RWPE1 (cell line): ENCODE data around the gene SKI.

Source experiments
- CTCF ChIA-PET: fragments of 350-600 bp; sonication (Branson Sonifier 250); formaldehyde crosslinking; extraction: SDS; loops from one replicate; lab custom pipeline; 2021; lab: Yijun Ruan, JAX
- POLR2A ChIA-PET: fragments of 400-600 bp; formaldehyde crosslinking; extraction: SDS; loops from one replicate; lab custom pipeline; 2020; ENCODE audit warnings: antibody characterized with exemption; ENCODE audit not compliant: low non-redundant PET; lab: Yijun Ruan, JAX
- DNase-seq: peaks from one replicate; pipeline ENCODE4 v3.0.0; 2012; ENCODE audit warnings: low spot score
- H3K27ac ChIP-seq: fragments of 450-650 bp; 2 replicates; pipeline ENCODE4 v1.5.1; 2017
- CTCF ChIP-seq: fragments of 450-650 bp; conservative IDR thresholded peaks from 2 replicates; pipeline ENCODE4 v1.5.1; 2017; ENCODE audit warnings: low read depth, mild to moderate bottlenecking

Gene SKI

DNA sequence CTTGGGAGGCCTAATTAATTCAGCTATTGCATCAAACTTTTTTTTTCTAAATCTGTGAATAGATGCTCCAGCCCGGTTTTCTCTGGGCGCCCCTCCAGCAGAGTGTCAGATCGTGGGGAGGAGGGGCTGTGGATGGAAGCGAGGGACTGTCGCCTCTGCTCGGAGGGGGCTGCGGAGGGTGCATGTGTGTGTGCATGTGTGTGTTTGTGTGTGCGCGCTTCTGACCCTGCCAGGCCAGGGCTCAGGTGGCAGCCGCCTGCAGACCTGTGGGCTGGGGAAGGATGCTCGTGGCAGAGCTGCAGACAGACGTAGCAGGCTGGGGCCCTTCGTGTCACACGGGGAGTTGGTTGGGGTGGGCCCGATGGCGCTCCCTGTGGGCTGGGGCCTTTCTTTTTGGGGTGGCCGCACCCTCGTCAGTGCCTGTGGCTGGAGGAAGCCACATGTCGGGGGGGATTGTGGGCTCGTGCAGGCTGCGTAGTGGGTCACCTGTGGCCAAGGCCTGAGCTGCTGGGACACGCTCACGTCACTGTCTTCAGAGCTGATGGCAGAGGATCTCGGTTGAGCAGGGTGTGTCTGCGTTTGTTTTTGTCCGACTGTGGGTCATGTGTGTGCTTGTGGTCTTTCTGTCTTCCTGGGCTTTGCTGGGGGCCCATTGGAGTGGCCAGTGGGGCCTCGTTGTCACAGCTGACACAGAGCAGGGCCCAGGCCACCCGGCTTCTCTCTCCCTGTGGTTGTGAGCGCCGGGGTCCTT is 2.8 kb downstream of the SKI start:
- no peak for TF ChIP-seq CTCF
- DNase-seq: no peak
- ChIA-PET CTCF (interaction anchor here (1.3 kb wide), 2 partner anchors 10 to 151 kb away, joined by 3 read pairs; no protein-coding TSS in a partner anchor), POLR2A (no interaction called here)
- H3K27ac ChIP-seq: peak overlapping the region; percentile 99

- peak; percentile 75 for DNase-seq
- POLR2A ChIA-PET: no interaction called here
- TF ChIP-seq CTCF: no peak
- CTCF ChIA-PET: interaction anchor here (1.3 kb wide), 1 partner anchor 9 kb away, joined by 3 read pairs; no protein-coding TSS in a partner anchor
- peak overlapping the region; percentile 99 for H3K27ac ChIP-seq
These were observed 3.6 kb downstream of the SKI start for GRCh38 chr1:2231532-2232254.

DNA sequence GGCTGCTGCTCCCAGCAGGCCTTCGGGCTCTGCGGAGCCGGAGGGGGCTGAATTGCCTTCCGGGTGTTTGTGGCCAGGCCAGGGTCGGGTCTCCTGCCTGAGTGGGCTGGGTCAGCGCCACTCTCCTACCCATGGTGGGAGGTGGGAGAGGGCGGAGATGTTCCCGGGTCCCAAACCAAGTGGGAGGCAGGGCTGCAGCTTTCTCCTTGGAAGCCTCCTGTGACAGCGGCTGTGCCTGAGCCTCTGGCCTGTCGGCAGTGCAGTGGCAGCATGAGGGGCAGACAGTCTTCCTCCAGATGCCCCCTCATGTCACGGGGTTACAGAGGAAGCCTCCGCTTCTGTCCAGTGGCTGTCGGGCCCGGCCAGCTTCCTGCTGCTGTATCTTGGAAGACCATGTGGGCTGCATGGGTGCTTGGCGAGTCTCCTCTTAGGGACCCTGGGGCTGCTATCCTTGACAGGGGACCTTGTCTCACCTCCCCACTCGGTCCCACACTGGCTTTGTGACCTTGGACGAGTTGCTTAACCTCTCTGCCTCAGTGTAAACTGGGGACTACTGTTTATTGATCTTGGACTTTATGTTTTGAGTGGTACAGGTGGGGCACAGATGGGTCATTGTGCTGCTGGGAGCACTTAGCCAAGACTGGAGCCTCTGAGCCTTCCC is 4.3 kb downstream of the SKI start:
- POLR2A ChIA-PET: interaction anchor here (0.6 kb wide), 2 partner anchors 21 to 350 kb away, joined by 3 to 4 read pairs; no protein-coding TSS in a partner anchor

DNA sequence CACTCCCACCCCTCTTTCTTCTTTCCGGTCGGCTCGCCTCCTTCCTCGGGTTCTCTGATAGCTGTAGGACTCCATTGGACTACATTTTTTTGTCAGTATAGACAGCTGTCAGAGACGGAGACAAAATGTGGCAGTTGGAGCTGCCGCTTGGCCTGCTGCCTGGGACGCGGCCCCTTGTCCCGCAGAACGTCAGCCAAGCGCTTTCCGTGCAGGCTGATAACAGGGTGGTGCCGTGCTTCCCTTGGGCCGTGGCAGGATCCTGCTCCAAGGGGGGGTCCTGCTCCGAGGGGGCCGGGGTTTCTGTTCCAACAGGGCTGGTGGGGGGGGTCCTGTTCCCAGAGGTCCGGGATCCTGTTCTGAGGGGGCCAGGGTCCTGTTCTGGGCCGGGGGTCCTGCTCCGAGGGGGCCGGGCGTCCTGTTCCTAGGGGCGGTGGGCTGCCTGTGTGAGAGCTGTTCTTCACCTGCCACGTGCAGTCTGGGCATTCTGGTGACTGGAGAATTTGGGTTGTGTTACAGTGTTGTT is 4.9 kb downstream of the SKI start:
- peak overlapping the region; percentile 99 for H3K27ac ChIP-seq
- CTCF ChIA-PET: interaction anchor here (0.6 to 1.4 kb wide), 2 partner anchors 26 to 148 kb away, joined by 3 read pairs; no protein-coding TSS in a partner anchor
- POLR2A ChIA-PET: interaction anchor here (0.6 kb wide), 2 partner anchors 21 to 349 kb away, joined by 3 to 4 read pairs; no protein-coding TSS in a partner anchor
- TF ChIP-seq CTCF: no peak
- no peak for DNase-seq

More for the DNA sequence above, 4.3 kb downstream of the SKI start:
- H3K27ac ChIP-seq: peak overlapping the region; percentile 99
- DNase-seq: no peak
- CTCF ChIA-PET: interaction anchor here (0.6 to 1.3 kb wide), 2 partner anchors 9 to 27 kb away, joined by 3 read pairs; no protein-coding TSS in a partner anchor
- TF ChIP-seq CTCF: no peak

DNA sequence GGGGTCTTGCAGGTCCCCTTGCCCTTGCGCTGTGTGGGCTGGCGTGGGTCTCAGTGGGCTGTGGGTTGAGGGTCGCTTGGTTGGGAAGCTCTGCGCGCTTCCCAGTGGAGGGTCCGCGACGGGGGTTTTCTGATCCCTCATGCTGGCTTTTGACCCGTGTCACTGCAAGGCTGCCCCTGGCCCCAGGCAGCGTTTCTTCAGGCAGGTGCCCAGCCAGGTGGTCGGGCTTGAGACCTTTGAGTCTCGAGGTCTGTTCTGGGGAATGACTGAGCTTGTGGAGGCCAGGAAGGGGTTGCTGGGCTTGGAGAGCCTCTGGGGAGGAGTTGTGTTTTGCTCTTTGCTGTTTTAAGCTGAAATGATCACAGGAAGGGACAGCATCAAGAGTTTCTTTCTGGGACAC is 5.3 kb downstream of the SKI start:
- DNase-seq: no peak
- no peak for TF ChIP-seq CTCF
- H3K27ac ChIP-seq: peak overlapping the region; percentile 99
- ChIA-PET CTCF (interaction anchor here (0.6 to 1.4 kb wide), 5 partner anchors 16 to 148 kb away, joined by 3 to 5 read pairs (median 3); no protein-coding TSS in a partner anchor), POLR2A (interaction anchor here (0.6 kb wide), 1 partner anchor 22 kb away, joined by 4 read pairs; no protein-coding TSS in a partner anchor)
